GM23338 (cell line): ENCODE data around the gene PRTN3.

Experiments
- CREB1 ChIP-seq: fragments of 250-450 bp; sonication (Bioruptor Pico); IDR thresholded peaks from 2 replicates; pipeline ENCODE4 v1.5.0; 2020; ENCODE audit warnings: low read depth, mild to moderate bottlenecking, moderate library complexity
- CTCF ChIP-seq, 2 experiments: fragments of 200-600 bp in 1 of 2; sonication (generic) in 1 of 2; conservative IDR thresholded peaks; 2 replicates each; pipeline versions ENCODE4 v1.5.1 to v1.6.1; 2016 to 2017; ENCODE audit warnings: antibody characterized with exemption in 2 of 2, low read depth in 2 of 2, mild to moderate bottlenecking in 2 of 2, moderate library complexity in 1 of 2
- EZH2 ChIP-seq: fragments of 200-600 bp; sonication (generic); IDR thresholded peaks from one replicate; pipeline ENCODE4 v1.8.0; 2017; ENCODE audit warnings: antibody characterized with exemption, mild to moderate bottlenecking, low read depth; ENCODE audit not compliant: unreplicated experiment
- EZH2phosphoT487 ChIP-seq: fragments of 200-600 bp; sonication (generic); IDR thresholded peaks from one replicate; pipeline ENCODE4 v1.8.1; 2018; ENCODE audit warnings: antibody characterized with exemption; ENCODE audit not compliant: unreplicated experiment
- JUNB ChIP-seq: IDR thresholded peaks from one replicate; pipeline ENCODE4 v1.6.1; 2016; ENCODE audit warnings: antibody characterized with exemption; ENCODE audit not compliant: unreplicated experiment
- NANOG ChIP-seq: IDR thresholded peaks from 2 replicates; pipeline ENCODE4 v1.6.1; 2016; ENCODE audit warnings: antibody characterized with exemption, borderline replicate concordance
- POLR2AphosphoS5 ChIP-seq: IDR thresholded peaks from 2 replicates; pipeline ENCODE4 v1.6.1; 2016; ENCODE audit warnings: antibody characterized with exemption, low read depth
- REST ChIP-seq: IDR thresholded peaks from one replicate; pipeline ENCODE4 v1.6.1; 2018; ENCODE audit warnings: antibody characterized with exemption; ENCODE audit not compliant: unreplicated experiment
- ZNF331 ChIP-seq: fragments of 250-450 bp; sonication (Bioruptor Pico); IDR thresholded peaks from 2 replicates; pipeline ENCODE4 v1.5.0; 2020; ENCODE audit warnings: low read depth, mild to moderate bottlenecking, moderate library complexity

GRCh38 chr19:813219-814151, 27.3 kb upstream of the PRTN3 start:
- TF ChIP-seq CTCF (conservative IDR thresholded peaks at IDR 0.05; ENCODE audit: low read depth in 2 of 2) (no peak), POLR2AphosphoS5 (no peak), EZH2 (no peak), REST (no peak), EZH2phosphoT487 (no peak), NANOG (no peak), ZNF331 (CRISPR knock-in tag) (no peak), JUNB (no peak), CREB1 (CRISPR knock-in tag) (no peak)
